ENCODE measurements around the gene KIAA1191. TPM values are rescaled to one million over a fixed set of nuclear protein-coding genes. Genes with fewer than 3 reads are reported as not detected.
A peak's percentile ranks its signal among the peaks of the same experiment; 100 is the strongest.

KIAA1191 gene
- total and polyA plus RNA-seq, 2 of the 8 experiments (the other 6 are each of a cell fraction or from before 2014, with no cell fraction given), result 86.4 to 88.0 TPM

DNA sequence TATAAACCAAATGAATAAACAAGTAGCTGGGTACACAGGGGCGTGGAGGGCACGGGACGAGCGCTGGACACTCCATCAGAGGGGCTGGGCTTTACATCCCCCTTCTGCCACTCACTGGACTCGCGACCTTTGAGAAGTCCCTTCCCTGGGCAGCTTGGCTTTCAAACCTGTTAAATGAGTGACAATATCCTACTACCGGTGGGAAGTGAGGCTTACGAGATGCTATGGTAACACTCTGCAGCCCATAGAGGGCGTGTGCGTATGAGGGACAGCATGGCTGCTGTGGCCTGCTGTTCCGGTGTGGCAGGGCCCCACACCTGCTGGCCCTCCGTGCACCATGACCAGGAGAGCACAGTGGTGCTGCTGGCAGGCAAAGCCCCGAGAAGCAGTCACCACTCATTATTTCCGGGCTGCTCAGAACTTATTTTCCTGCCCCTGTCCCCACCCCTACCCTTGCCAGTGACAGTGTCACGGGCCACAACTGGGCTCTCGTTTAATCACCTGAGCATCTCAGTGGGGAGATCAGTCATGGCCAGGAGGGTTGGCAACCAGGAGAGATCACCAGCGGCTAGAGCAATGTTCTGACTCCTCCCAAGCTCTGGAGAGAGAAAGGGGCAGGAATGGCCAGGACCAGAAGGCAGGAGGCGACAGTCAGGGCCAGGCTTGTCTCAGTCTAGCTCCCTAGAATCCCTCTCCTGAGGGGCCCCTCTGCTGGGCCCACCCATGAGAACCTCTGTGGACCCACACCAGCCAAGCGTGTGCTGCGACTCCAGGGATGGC, 44.3 kb upstream of the KIAA1191 start:
- Histone ChIP-seq H3K23ac (ENCODE audit: insufficient read length) (no peak overlapping the region), H2AK5ac (ENCODE audit: low read depth, low read length) (no peak overlapping the region), H3K4me3 (ENCODE audit: extremely low read depth in 1 of 4, insufficient read depth in 2 of 4, low read depth in 3 of 4, low read length in 4 of 4) (no peak overlapping the region), H4K8ac (ENCODE audit: extremely low read depth, insufficient read depth, low read length) (no peak overlapping the region; the same call in none of the 2 replicates), H3K4ac (replicated peaks; ENCODE audit: insufficient read length, low read depth, low read length) (no peak overlapping the region), H3K27ac (ENCODE audit: low read depth, low read length) (no peak overlapping the region), H3K56ac (replicated peaks; ENCODE audit: insufficient read length, low read depth, low read length) (no peak overlapping the region), H3K27me3 (replicated peaks in 1 of 4; ENCODE audit: control insufficient read depth in 3 of 4, extremely low read depth in 1 of 4, insufficient read depth in 3 of 4, low read length in 3 of 4) (no peaks in the 10 kb centered on the region), H4K91ac (replicated peaks; ENCODE audit: insufficient read length, low read length) (no peak overlapping the region), H4K20me1 (replicated peaks in 1 of 2; ENCODE audit: control insufficient read depth in 1 of 2, insufficient read depth in 2 of 2, low read length in 2 of 2) (no peaks in the 10 kb centered on the region), H3K4me2 (ENCODE audit: insufficient read depth in 1 of 2, low read depth in 2 of 2, low read length in 2 of 2) (no peak overlapping the region), H3K79me1 (ENCODE audit: low read depth, low read length) (no peaks in the 10 kb centered on the region), H2BK20ac (ENCODE audit: low read length) (no peak overlapping the region), H3K18ac (ENCODE audit: extremely low read depth, low read length) (no peak overlapping the region), H3K9ac (replicated peaks in 1 of 4; ENCODE audit: extremely low read depth in 1 of 4, low read depth in 3 of 4, low read length in 3 of 4) (no peak overlapping the region), H3K9me3 (ENCODE audit: insufficient read depth in 2 of 2, low read depth in 1 of 2, low read length in 1 of 2) (no peaks in the 10 kb centered on the region), H3K79me2 (ENCODE audit: control insufficient read depth in 1 of 2, insufficient read depth in 2 of 2, low read length in 2 of 2) (no peaks in the 10 kb centered on the region), H3K4me1 (replicated peaks in 1 of 4; ENCODE audit: control insufficient read depth in 3 of 4, insufficient read depth in 4 of 4, low read length in 3 of 4) (no peaks in the 10 kb centered on the region; a peak in 1 of 7 replicates), H2BK120ac (replicated peaks; ENCODE audit: low read depth, low read length) (no peak overlapping the region), H3K14ac (ENCODE audit: insufficient read length) (no peak overlapping the region), H2BK5ac (ENCODE audit: low read depth, low read length) (no peak overlapping the region; the same call in 1 of the 2 replicates), H3K36me3 (ENCODE audit: control insufficient read depth in 2 of 4, insufficient read depth in 4 of 4, low read length in 3 of 4) (0 out of 8 replicates have a peak, but pooled peaks cover 0 to 2% (median 0%) of the 10 kb centered on the region in 4 experiments), H3K23me2 (ENCODE audit: low read depth, low read length) (no peaks in the 10 kb centered on the region), H2AFZ (ENCODE audit: low read length) (no peak overlapping the region), H4K5ac (ENCODE audit: insufficient read length, low read depth, low read length) (no peak overlapping the region), H2BK12ac (ENCODE audit: low read depth, low read length) (no peak overlapping the region), H2BK15ac (ENCODE audit: low read length) (no peak overlapping the region)
- ChIA-PET POLR2A (ENCODE audit: partially characterized antibody) (interaction anchor here (1.1 to 7.7 kb wide), 5 partner anchors 9 to 133 kb away, joined by 3 to 57 read pairs (median 5); partner anchors contain the start of genes CLTB, HIGD2A, NOP16 and RNF44), CTCF (ENCODE audit: partially characterized antibody) (interaction anchor here (0.6 to 6.4 kb wide), 22 partner anchors 11 to 215 kb away, joined by 3 to 83 read pairs (median 4); partner anchors contain the start of genes CLTB, FAF2 and KIAA1191)
- FAIRE-seq (peak; percentile 65), DNase-seq (ENCODE audit: low read depth in 1 of 2, low spot score in 2 of 2) (peak in 1 of 2 experiments; percentile 53)
- WGBS, 2 experiments (ENCODE audit: extremely low coverage in 1 of 2, insufficient coverage in 1 of 2, insufficient read length in 1 of 2, insufficient replicate concordance in 2 of 2, low coverage in 1 of 2, low lambda C conversion rate in 2 of 2, missing lambda C conversion rate in 1 of 2), result 75% methylated on average over 20 of the region's 20 CpGs; no CpG with 5 or more reads in 1 of the 2 experiments
- TF ChIP-seq CHD1 (IDR thresholded peaks at IDR 0.05; ENCODE audit: low read depth, low read length) (no peak), RAD21 (IDR thresholded peaks at IDR 0.05 in 1 of 2, conservative IDR thresholded peaks at IDR 0.05 in 1 of 2; ENCODE audit: low read depth in 2 of 2, low read length in 2 of 2) (peak; percentile 57 to 70), SP1 (IDR thresholded peaks at IDR 0.05; ENCODE audit: low read depth, low read length) (no peak), MAX (IDR thresholded peaks at IDR 0.05) (peak; percentile 69), SIN3A (conservative IDR thresholded peaks at IDR 0.05 in 1 of 2, IDR thresholded peaks at IDR 0.05 in 1 of 2; ENCODE audit: low read depth in 1 of 2, low read length in 2 of 2) (0 out of 4 replicates have a peak, but pooled peaks of 1 of the 2 experiments have one; percentile 48), YY1 (IDR thresholded peaks at IDR 0.05; ENCODE audit: low read depth, low read length) (peak; percentile 78; the same call in 1 of the 2 replicates), CREB1 (IDR thresholded peaks at IDR 0.05) (0 out of 2 replicates have a peak, but pooled peaks have one; percentile 28), CTCF (IDR thresholded peaks at IDR 0.05; ENCODE audit: control extremely low read depth in 1 of 3, insufficient read depth in 1 of 3, low read depth in 1 of 3, low read length in 3 of 3) (peak; percentile 77 to 90 (median 90))
